Stomach (tissue), 9 donors: ENCODE data around the gene PTPRK. TPM values are rescaled to one million over a fixed set of nuclear protein-coding genes. Genes with fewer than 3 reads are reported as not detected.

Source experiments
- DNase-seq, 2 donors: peaks; one replicate each; pipeline versions ENCODE4 v3.0.0 to v3.0.0-alpha.2; 2013 to 2019
- H3K27ac ChIP-seq, 5 donors: fragments of 200-600 bp in 4 of 5; sonication (generic) in 4 of 5; one replicate each; pipeline ENCODE4 v1.5.1; 2013 to 2019; ENCODE audit warnings: mild to moderate bottlenecking in 1 of 5, moderate library complexity in 1 of 5
- H3K27me3 ChIP-seq, 3 donors: fragments of 200-600 bp; sonication (generic); one replicate each; pipeline ENCODE4 v1.5.1; 2017 to 2019; ENCODE audit warnings: mixed run types in 1 of 3
- H3K36me3 ChIP-seq, 4 donors: fragments of 200-600 bp; sonication (generic); 1 replicate in 3 of 4; 2 replicates in 1 of 4; pipeline ENCODE4 v1.5.1; 2016 to 2019
- H3K4me1 ChIP-seq, 4 donors: fragments of 200-600 bp; sonication (generic); one replicate each; pipeline ENCODE4 v1.5.1; 2016 to 2019
- H3K4me3 ChIP-seq, 4 donors: fragments of 200-600 bp; sonication (generic) in 3 of 4; one replicate each; pipeline ENCODE4 v1.5.1; 2016 to 2019; ENCODE audit warnings: mild to moderate bottlenecking in 1 of 4
- H3K9me3 ChIP-seq, 4 donors: fragments of 200-600 bp; sonication (generic); one replicate each; pipeline ENCODE4 v1.5.1; 2016 to 2019
- EP300 ChIP-seq: sonication (generic); formaldehyde crosslinking; IDR thresholded peaks from one replicate; pipeline ENCODE4 v1.6.1; 2017; ENCODE audit warnings: antibody characterized with exemption
- POLR2A ChIP-seq, 4 donors: fragments of 450-650 bp; IDR thresholded peaks; one replicate each; pipeline ENCODE4 v1.6.1; 2016; ENCODE audit warnings: antibody characterized with exemption in 4 of 4, control low read depth in 2 of 4, mild to moderate bottlenecking in 1 of 4, moderate library complexity in 1 of 4
- POLR2AphosphoS5 ChIP-seq, 3 donors: sonication (generic); formaldehyde crosslinking; IDR thresholded peaks; one replicate each; pipeline ENCODE4 v1.6.1; 2016; ENCODE audit warnings: antibody characterized with exemption in 3 of 3
- WGBS, 5 donors: extraction: QIAGEN DNeasy Blood & Tissue Kit in 3 of 5; methylation state at CpG; one replicate each; pipeline versions ENCODE4 v1.1.5 to v1.1.7; 2013 to 2018; 5-methylcytosine and 5-hydroxymethylcytosine counted together
- intact Hi-C: fragments of 100-400 bp; cut with DNase I; formaldehyde crosslinking; loops from one replicate; pipeline ENCODE4 v1.15.1; 2023; ENCODE audit warnings: low total_unique reads
- polyA plus RNA-seq, 3 donors: library from polyadenylated mRNA; stranded (reverse); fragments of 200-250 nt; gene quantifications; one replicate each; pipeline ENCODE4 v1.2.3, GENCODE V29; 2013
- total RNA-seq, 5 donors: library from RNA; depleted of rRNA; stranded (reverse); fragments of >200 nt; gene quantifications; one replicate each; pipeline versions ENCODE4 v1.1.0 to v1.2.3, GENCODE V29; 2014 to 2016
- TF ChIP-seq, protein P1 (sequence below), 7 experiments: fragments of 450-650 bp in 4 of 7; fragments of 200-600 bp in 3 of 7; sonication (generic) in 3 of 7; IDR thresholded peaks; one replicate each; pipeline ENCODE4 v1.5.1; 2016 to 2019; ENCODE audit warnings: antibody characterized with exemption in 7 of 7, control low read depth in 2 of 7, mild to moderate bottlenecking in 1 of 7
- donor health status: healthy with polysubstance abuse.
- donor health status: Bipolar disorder and iron deficiency.
- donor health status: healthy.

PTPRK gene
- total and polyA plus RNA-seq, 8 donors, result 7.0 to 644 (median 114) TPM

DNA sequence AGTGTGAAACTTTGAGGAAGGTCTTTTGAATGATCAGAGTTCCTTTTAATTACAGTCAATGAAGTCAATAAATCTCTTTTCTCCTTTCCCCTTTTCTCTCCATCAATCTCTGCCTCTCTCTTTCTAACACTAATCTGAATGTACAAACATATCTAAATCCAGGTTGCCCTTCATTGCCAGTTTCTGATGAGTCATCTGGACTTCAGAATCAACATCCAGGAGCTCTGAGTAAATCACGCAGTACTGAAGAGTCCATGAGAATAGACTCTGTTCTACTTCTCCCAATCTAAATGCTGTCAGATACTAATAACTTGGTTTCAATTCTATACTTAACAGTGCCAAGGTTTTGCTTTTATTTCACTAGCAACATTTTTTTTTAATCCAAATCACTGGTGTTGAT lies 380.9 kb downstream of the PTPRK start:
- Histone ChIP-seq H3K27ac (no peak overlapping the region), H3K4me3 (no peak overlapping the region), H3K4me1 (peaks cover 0 to 17% (median 8%) of the 10 kb centered on the region in 4 donors), H3K36me3 (no peaks in the 10 kb centered on the region), H3K9me3 (no peaks in the 10 kb centered on the region), H3K27me3 (no peaks in the 10 kb centered on the region)
- TF ChIP-seq, protein P1, sequence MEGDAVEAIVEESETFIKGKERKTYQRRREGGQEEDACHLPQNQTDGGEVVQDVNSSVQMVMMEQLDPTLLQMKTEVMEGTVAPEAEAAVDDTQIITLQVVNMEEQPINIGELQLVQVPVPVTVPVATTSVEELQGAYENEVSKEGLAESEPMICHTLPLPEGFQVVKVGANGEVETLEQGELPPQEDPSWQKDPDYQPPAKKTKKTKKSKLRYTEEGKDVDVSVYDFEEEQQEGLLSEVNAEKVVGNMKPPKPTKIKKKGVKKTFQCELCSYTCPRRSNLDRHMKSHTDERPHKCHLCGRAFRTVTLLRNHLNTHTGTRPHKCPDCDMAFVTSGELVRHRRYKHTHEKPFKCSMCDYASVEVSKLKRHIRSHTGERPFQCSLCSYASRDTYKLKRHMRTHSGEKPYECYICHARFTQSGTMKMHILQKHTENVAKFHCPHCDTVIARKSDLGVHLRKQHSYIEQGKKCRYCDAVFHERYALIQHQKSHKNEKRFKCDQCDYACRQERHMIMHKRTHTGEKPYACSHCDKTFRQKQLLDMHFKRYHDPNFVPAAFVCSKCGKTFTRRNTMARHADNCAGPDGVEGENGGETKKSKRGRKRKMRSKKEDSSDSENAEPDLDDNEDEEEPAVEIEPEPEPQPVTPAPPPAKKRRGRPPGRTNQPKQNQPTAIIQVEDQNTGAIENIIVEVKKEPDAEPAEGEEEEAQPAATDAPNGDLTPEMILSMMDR (IDR thresholded peaks at IDR 0.05), result no peak
- TF ChIP-seq EP300 (no peak), POLR2AphosphoS5 (IDR thresholded peaks at IDR 0.05) (no peak), POLR2A (IDR thresholded peaks at IDR 0.05) (no peak)
- WGBS, 5 donors, result 47 to 71% (median 56%) methylated on average over 1 of the region's 1 CpG
- intact Hi-C loops, result no loop called here
- peak in 1 of 2 donors; percentile 12 for DNase-seq

DNA sequence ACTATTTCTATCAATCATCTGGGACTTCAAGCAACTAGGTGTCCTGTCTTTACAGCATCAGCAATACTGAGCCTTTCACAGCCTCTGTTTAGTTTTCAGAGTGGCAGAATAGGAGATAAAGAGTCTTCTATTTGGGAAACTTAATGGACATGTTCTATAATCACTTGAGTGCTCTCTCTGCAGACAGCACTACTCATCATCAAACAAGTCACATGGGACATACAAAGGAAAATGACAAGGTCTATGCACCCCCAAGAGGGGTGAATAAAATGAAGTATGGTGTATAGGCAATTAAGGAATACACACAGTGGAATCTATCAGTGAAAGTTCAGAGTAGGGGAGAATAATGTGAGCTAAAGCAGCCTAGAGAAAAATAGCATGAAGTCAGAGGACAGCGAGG lies 381.7 kb downstream of the PTPRK start:
- no peaks in the 10 kb centered on the region for H3K36me3 ChIP-seq
- no peak for TF ChIP-seq POLR2AphosphoS5 (IDR thresholded peaks at IDR 0.05)
- no peak for TF ChIP-seq POLR2A (IDR thresholded peaks at IDR 0.05)
- no peak for TF ChIP-seq EP300
- TF ChIP-seq, protein P1 (IDR thresholded peaks at IDR 0.05), result no peak
- H3K27ac ChIP-seq, result no peak overlapping the region
- peaks cover 0 to 18% (median 9%) of the 10 kb centered on the region in 4 donors for H3K4me1 ChIP-seq
- H3K27me3 ChIP-seq, result no peaks in the 10 kb centered on the region
- H3K4me3 ChIP-seq, result no peak overlapping the region
- DNase-seq, result no peak
- intact Hi-C loops, result no loop called here
- 96 to 100% (median 97%) methylated on average over 1 of the region's 1 CpG for WGBS, 5 donors
- H3K9me3 ChIP-seq, result no peaks in the 10 kb centered on the region

DNA sequence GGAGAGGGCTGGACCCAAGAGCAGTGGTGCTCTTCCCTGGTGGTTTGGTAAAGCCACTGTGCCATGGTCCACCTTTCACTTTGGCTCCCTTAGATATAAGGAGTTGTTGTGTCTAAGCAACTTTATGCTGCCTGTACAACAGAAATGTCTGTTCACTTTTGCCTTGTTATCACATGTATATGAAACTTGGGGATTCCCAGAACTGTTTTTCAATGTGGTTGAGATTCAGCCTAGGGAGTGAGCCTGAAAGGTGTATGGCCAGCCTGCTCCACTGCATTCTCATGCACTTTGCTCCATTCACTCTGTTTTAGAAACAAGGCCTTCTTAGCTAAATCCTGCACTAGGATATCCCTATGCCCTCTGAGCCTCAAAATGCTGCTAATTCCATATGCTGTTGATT lies 385.1 kb downstream of the PTPRK start:
- DNase-seq, result no peak
- no peak overlapping the region for H3K27ac ChIP-seq
- H3K9me3 ChIP-seq, result no peaks in the 10 kb centered on the region
- intact Hi-C loops, result no loop called here
- no peaks in the 10 kb centered on the region for H3K36me3 ChIP-seq
- peaks cover 3 to 36% (median 19%) of the 10 kb centered on the region in 4 donors for H3K4me1 ChIP-seq
- TF ChIP-seq, protein P1 (IDR thresholded peaks at IDR 0.05), result no peak
- TF ChIP-seq POLR2A (IDR thresholded peaks at IDR 0.05) (no peak), EP300 (no peak), POLR2AphosphoS5 (IDR thresholded peaks at IDR 0.05) (no peak)
- no peak overlapping the region for H3K4me3 ChIP-seq
- no peaks in the 10 kb centered on the region for H3K27me3 ChIP-seq

DNA sequence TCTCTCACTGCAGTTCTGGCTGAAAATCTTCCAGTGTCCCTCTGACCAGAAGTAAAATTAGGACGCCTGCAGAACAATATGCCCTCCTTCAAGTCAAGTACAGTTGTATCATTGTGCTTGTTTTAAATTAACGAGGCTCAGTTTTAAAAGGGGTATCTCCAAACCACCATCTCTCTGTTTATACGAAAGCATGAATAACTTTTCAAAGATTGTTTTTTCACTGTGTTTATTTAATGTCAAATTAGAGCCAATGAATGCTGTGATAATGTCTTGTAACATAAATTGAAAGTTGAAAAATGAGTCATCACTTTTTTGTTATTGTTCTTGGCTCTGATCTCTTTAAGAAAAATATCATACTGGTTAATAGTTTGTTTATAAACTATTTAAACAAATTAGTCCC lies 388.8 kb downstream of the PTPRK start:
- Histone ChIP-seq H3K27ac (no peak overlapping the region), H3K36me3 (no peaks in the 10 kb centered on the region), H3K9me3 (no peaks in the 10 kb centered on the region), H3K27me3 (no peaks in the 10 kb centered on the region), H3K4me1 (peaks cover 3 to 27% (median 16%) of the 10 kb centered on the region in 4 donors), H3K4me3 (no peak overlapping the region)
- WGBS, 5 donors, result 34 to 44% (median 38%) methylated on average over 3 of the region's 3 CpGs
- TF ChIP-seq POLR2A (IDR thresholded peaks at IDR 0.05) (no peak), POLR2AphosphoS5 (IDR thresholded peaks at IDR 0.05) (no peak), EP300 (no peak)
- TF ChIP-seq, protein P1 (IDR thresholded peaks at IDR 0.05), result no peak
- no peak for DNase-seq
- intact Hi-C loops, result no loop called here
